GM23248 (cell line): ENCODE measurements around the gene SMU1.

Experiments
- EZH2 ChIP-seq: fragments of 200-600 bp; sonication (generic); IDR thresholded peaks from 2 replicates; pipeline ENCODE4 v1.6.1; 2018; ENCODE audit warnings: antibody characterized with exemption, mild to moderate bottlenecking; ENCODE audit not compliant: insufficient read depth, poor library complexity, severe bottlenecking
- EZH2phosphoT487 ChIP-seq: fragments of 200-600 bp; sonication (generic); IDR thresholded peaks from 2 replicates; pipeline ENCODE4 v1.6.1; 2018; ENCODE audit warnings: antibody characterized with exemption, moderate library complexity, mild to moderate bottlenecking, low read depth; ENCODE audit not compliant: insufficient read depth

- TF ChIP-seq EZH2phosphoT487 (no peak), EZH2 (no peak)
Observed at GRCh38 chr9:33110686-33111085, 34.2 kb upstream of the SMU1 start.
